H1 (cell line): ENCODE results near the gene EWSR1. TPM values are rescaled to one million over a fixed set of nuclear protein-coding genes. Genes with fewer than 3 reads are reported as not detected.
A peak's percentile ranks its signal among the peaks of the same experiment; 100 is the strongest.

ENCODE experiments used
- CBX8 ChIP-seq: fragments of 300-800, 300-1000 bp; sonication (generic); IDR thresholded peaks from 2 replicates; pipeline ENCODE4 v1.7.1; 2016; ENCODE audit warnings: low read depth, low read length, borderline replicate concordance
- CHD1 ChIP-seq: IDR thresholded peaks from 2 replicates; pipeline ENCODE4 v1.6.1; 2012; ENCODE audit warnings: low read depth, low read length, improper control_type of control experiment
- CHD7 ChIP-seq: fragments of 300-600 bp; sonication (generic); IDR thresholded peaks from 2 replicates; pipeline ENCODE4 v1.7.1; 2012; ENCODE audit warnings: low read length, moderate library complexity, mild to moderate bottlenecking, inconsistent platforms; ENCODE audit not compliant: insufficient replicate concordance
- GABPA ChIP-seq: IDR thresholded peaks from 2 replicates; pipeline ENCODE4 v1.6.1; 2011; ENCODE audit warnings: mild to moderate bottlenecking, low read length, moderate library complexity, borderline replicate concordance; ENCODE audit not compliant: insufficient read depth
- KDM1A ChIP-seq: fragments of 200-600, 300-600 bp; sonication (generic); IDR thresholded peaks from 2 replicates; pipeline ENCODE4 v1.7.1; 2016; ENCODE audit warnings: mild to moderate bottlenecking, low read length, borderline replicate concordance
- MAX ChIP-seq: IDR thresholded peaks from 2 replicates; pipeline ENCODE4 v1.6.1; 2012; ENCODE audit warnings: inconsistent platforms
- RAD21 ChIP-seq, 2 experiments: IDR thresholded peaks in 1 of 2; conservative IDR thresholded peaks in 1 of 2; 2 replicates each; pipeline ENCODE4 v1.6.1; 2011; ENCODE audit warnings: low read depth in 2 of 2, low read length in 2 of 2, improper control_type of control experiment in 1 of 2, inconsistent platforms in 1 of 2, mild to moderate bottlenecking in 1 of 2, moderate library complexity in 1 of 2
- TAF1 ChIP-seq: IDR thresholded peaks from 2 replicates; pipeline ENCODE4 v1.6.1; 2011; ENCODE audit warnings: mild to moderate bottlenecking, low read depth, low read length
- TAF7 ChIP-seq: optimal IDR thresholded peaks from 2 replicates; pipeline ENCODE3; 2011; ENCODE audit warnings: low read depth, mild to moderate bottlenecking, inconsistent platforms, low read length, moderate library complexity, borderline replicate concordance
- polyA plus RNA-seq, 7 experiments: library from polyadenylated mRNA; depleted of rRNA in 3 of 7; stranded (reverse) in 5 of 7; unstranded in 2 of 7; fragments of >200 nt in 5 of 7; fragments of 200-250 nt in 2 of 7; gene quantifications; 1 replicate in 5 of 7; 2 replicates in 1 of 7; 4 replicates in 1 of 7; pipeline versions ENCODE4 v1.2.1 to v1.2.3, GENCODE V29; 2011 to 2013; ENCODE audit warnings: missing spikeins in 2 of 7, mixed read lengths in 2 of 7
- total RNA-seq: library from RNA; stranded (reverse); fragmentation: NEBNext Ultra II Directional; extraction: Animal tissue kit (Norgen Biotek cat#: 25700); gene quantifications from 2 replicates; pipeline ENCODE4 v1.2.1, GENCODE V29; 2021

Gene EWSR1
- total and polyA plus RNA-seq, 2 of the 8 experiments (the other 6 are each of a cell fraction or from before 2014, with no cell fraction given) = 387 to 930 TPM

- TF ChIP-seq CHD7 (no peak), TAF7 (peak; percentile 33), CHD1 (no peak), MAX (no peak), KDM1A (peak; percentile 77), TAF1 (peak; percentile 27; the same call in 1 of the 2 replicates), RAD21 (IDR thresholded peaks at IDR 0.05 in 1 of 2, conservative IDR thresholded peaks at IDR 0.05 in 1 of 2; ENCODE audit: low read depth in 2 of 2, low read length in 2 of 2) (no peak), GABPA (no peak), CBX8 (no peak)
- TF ChIP-seq, all 59 proteins: peak for 5
Observed at GRCh38 chr22:29306835-29307595, 38.9 kb downstream of the EWSR1 start (continued).
